GM12878 (cell line): ENCODE measurements around the gene DNAJC7. TPM values are rescaled to one million over a fixed set of nuclear protein-coding genes. Genes with fewer than 3 reads are reported as not detected.

Experiments used
- BACH1 ChIP-seq: fragments of 450-650 bp; IDR thresholded peaks from 2 replicates; pipeline ENCODE4 v1.6.1; 2017; ENCODE audit warnings: mild to moderate bottlenecking, borderline replicate concordance
- CREB1 ChIP-seq: IDR thresholded peaks from 2 replicates; pipeline ENCODE4 v1.6.1; 2012; ENCODE audit warnings: low read depth, mild to moderate bottlenecking, inconsistent platforms
- ETV6 ChIP-seq, 2 experiments: fragments of 450-650 bp in 1 of 2; IDR thresholded peaks in 1 of 2; conservative IDR thresholded peaks in 1 of 2; 2 replicates each; pipeline ENCODE4 v1.6.1; 2014; ENCODE audit warnings: antibody characterized with exemption in 1 of 2, borderline replicate concordance in 1 of 2, low read depth in 1 of 2, mild to moderate bottlenecking in 1 of 2, moderate library complexity in 1 of 2
- FOXM1 ChIP-seq: IDR thresholded peaks from 2 replicates; pipeline ENCODE4 v1.6.1; 2012; ENCODE audit warnings: low read depth, mild to moderate bottlenecking, inconsistent platforms, low read length, moderate library complexity
- GABPA ChIP-seq: IDR thresholded peaks from 2 replicates; pipeline ENCODE4 v1.6.1; 2014; ENCODE audit warnings: antibody characterized with exemption, low read depth, mild to moderate bottlenecking, inconsistent platforms
- KLF5 ChIP-seq: fragments of 450-650 bp; IDR thresholded peaks from 2 replicates; pipeline ENCODE4 v1.6.1; 2014; ENCODE audit warnings: mild to moderate bottlenecking; ENCODE audit not compliant: partially characterized antibody
- LARP7 ChIP-seq: fragments of 450-650 bp; IDR thresholded peaks from 2 replicates; pipeline ENCODE4 v1.6.1; 2017; ENCODE audit warnings: mild to moderate bottlenecking
- RB1 ChIP-seq: fragments of 450-650 bp; formaldehyde crosslinking; IDR thresholded peaks from 2 replicates; pipeline ENCODE4 v1.6.1; 2017; ENCODE audit warnings: mild to moderate bottlenecking, borderline replicate concordance
- RCOR1 ChIP-seq: conservative IDR thresholded peaks from 2 replicates; pipeline ENCODE4 v1.6.1; 2012; ENCODE audit warnings: low read depth, low read length, improper control_type of control experiment
- SP1 ChIP-seq: IDR thresholded peaks from one replicate; pipeline ENCODE4 v1.6.1; 2011; ENCODE audit warnings: low read depth, low read length
- SRF ChIP-seq, 2 experiments: IDR thresholded peaks; 2 replicates each; pipeline ENCODE4 v1.6.1; 2011; ENCODE audit warnings: low read depth in 2 of 2, low read length in 2 of 2, mild to moderate bottlenecking in 1 of 2, moderate library complexity in 1 of 2
- TBL1XR1 ChIP-seq: IDR thresholded peaks from 2 replicates; pipeline ENCODE4 v1.6.1; 2012; ENCODE audit warnings: low read depth, low read length, improper control_type of control experiment
- ZNF622 ChIP-seq: fragments of 450-650 bp; IDR thresholded peaks from 2 replicates; pipeline ENCODE4 v1.6.1; 2017; ENCODE audit warnings: mild to moderate bottlenecking, inconsistent platforms
- polyA plus RNA-seq, 11 experiments: library from polyadenylated mRNA; depleted of rRNA in 4 of 11; unstranded in 6 of 11; stranded (reverse) in 5 of 11; fragments of >200 nt; fragmentation: Nextera tagmentation in 4 of 11; fragmentation: Illumina TruSeq in 1 of 11; extraction: Ambion mirVana in 4 of 11; extraction: Trizol in 1 of 11; gene quantifications; 1 replicate in 1 of 11; 2 replicates in 10 of 11; pipeline versions ENCODE4 v1.2.1 to v1.2.3, GENCODE V29; 2011 to 2016; ENCODE audit warnings: inconsistent platforms in 2 of 11, missing spikeins in 2 of 11, low read depth in 1 of 11
- total RNA-seq, 4 experiments: library from RNA; depleted of rRNA in 3 of 4; stranded (reverse); fragments of >200 nt in 3 of 4; fragmentation: Illumina TruSeq in 1 of 4; extraction: Trizol in 1 of 4; gene quantifications; 2 replicates each; pipeline versions ENCODE4 v1.2.1 to v1.2.3, GENCODE V29; 2013 to 2021
- TF ChIP-seq, protein P1 (sequence below): fragments of 450-650 bp; IDR thresholded peaks from 2 replicates; pipeline ENCODE4 v1.6.1; 2017; ENCODE audit warnings: mild to moderate bottlenecking, moderate library complexity
- TF ChIP-seq, protein P2 (sequence below): fragments of 450-650 bp; IDR thresholded peaks from 2 replicates; pipeline ENCODE4 v1.6.1; 2018; ENCODE audit warnings: mild to moderate bottlenecking, low read depth, moderate library complexity; ENCODE audit not compliant: partially characterized antibody
- TF ChIP-seq, protein P3 (sequence below): IDR thresholded peaks from 2 replicates; pipeline ENCODE4 v1.6.1; 2012; ENCODE audit warnings: low read depth, low read length, improper control_type of control experiment
- TF ChIP-seq, protein P4 (sequence below): fragments of 450-650 bp; IDR thresholded peaks from 2 replicates; pipeline ENCODE4 v1.6.1; 2017; ENCODE audit warnings: low read depth, mild to moderate bottlenecking, moderate library complexity

Gene DNAJC7
- total and polyA plus RNA-seq, 10 of the 15 experiments (the other 5 are each of a cell fraction or from before 2014, with no cell fraction given), result 60.1 to 173 (median 94.9) TPM

DNA sequence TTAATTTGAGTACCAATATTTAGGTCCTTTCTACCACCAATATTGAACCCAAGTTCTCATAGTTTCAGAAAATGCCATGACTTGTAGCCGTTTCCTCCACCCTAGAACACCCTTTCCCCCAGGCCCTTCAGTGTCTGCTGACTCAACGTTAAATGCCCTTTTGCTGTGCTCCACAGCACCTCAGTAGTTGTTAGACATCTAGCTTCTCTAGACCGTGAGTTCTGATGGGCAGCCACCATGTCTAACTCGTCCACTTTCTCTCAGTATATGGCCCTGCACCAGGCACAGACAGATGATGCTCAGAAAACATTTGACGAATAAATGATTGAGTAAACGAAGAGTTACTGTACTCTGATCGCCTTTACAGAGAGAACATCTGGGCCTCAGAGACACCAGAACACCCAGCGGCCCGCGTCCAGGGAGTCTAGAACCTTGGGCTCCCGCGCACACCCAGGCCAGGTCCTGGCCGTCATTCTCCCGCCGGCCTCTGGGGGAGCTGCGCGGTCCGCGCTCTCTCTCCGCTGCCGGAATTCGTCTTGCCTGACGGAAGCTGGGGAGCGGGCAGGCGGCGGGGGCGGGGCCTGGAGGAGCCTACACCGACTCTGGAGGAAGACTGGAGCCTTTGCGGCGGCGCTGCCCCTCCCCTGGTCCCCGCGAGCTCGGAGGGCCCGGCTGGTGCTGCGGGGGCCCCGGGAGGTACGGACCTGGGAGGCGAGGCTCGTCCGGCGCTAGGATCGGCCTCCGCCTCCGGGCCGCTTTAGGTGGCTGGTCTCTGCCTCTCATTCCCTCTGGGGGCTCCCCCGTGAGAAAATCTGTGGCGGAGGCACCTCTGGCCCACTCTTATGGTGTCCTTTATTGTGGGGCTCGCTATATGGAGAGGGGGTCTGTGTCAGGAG is 2.5 kb upstream of the DNAJC7 start, which contains the start of gene NKIRAS2 (continued):
- TF ChIP-seq, protein P1, sequence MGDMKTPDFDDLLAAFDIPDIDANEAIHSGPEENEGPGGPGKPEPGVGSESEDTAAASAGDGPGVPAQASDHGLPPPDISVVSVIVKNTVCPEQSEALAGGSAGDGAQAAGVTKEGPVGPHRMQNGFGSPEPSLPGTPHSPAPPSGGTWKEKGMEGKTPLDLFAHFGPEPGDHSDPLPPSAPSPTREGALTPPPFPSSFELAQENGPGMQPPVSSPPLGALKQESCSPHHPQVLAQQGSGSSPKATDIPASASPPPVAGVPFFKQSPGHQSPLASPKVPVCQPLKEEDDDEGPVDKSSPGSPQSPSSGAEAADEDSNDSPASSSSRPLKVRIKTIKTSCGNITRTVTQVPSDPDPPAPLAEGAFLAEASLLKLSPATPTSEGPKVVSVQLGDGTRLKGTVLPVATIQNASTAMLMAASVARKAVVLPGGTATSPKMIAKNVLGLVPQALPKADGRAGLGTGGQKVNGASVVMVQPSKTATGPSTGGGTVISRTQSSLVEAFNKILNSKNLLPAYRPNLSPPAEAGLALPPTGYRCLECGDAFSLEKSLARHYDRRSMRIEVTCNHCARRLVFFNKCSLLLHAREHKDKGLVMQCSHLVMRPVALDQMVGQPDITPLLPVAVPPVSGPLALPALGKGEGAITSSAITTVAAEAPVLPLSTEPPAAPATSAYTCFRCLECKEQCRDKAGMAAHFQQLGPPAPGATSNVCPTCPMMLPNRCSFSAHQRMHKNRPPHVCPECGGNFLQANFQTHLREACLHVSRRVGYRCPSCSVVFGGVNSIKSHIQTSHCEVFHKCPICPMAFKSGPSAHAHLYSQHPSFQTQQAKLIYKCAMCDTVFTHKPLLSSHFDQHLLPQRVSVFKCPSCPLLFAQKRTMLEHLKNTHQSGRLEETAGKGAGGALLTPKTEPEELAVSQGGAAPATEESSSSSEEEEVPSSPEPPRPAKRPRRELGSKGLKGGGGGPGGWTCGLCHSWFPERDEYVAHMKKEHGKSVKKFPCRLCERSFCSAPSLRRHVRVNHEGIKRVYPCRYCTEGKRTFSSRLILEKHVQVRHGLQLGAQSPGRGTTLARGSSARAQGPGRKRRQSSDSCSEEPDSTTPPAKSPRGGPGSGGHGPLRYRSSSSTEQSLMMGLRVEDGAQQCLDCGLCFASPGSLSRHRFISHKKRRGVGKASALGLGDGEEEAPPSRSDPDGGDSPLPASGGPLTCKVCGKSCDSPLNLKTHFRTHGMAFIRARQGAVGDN, result no peak
- TF ChIP-seq TBL1XR1 (0 out of 2 replicates have a peak, but pooled peaks have one; percentile 48), GABPA (peak; percentile 93), KLF5 (no peak), RCOR1 (0 out of 2 replicates have a peak, but pooled peaks have one; percentile 20), SRF (IDR thresholded peaks at IDR 0.05; ENCODE audit: low read depth in 2 of 2, low read length in 2 of 2) (0 out of 4 replicates have a peak, but pooled peaks of 1 of the 2 experiments have one; percentile 61), ETV6 (conservative IDR thresholded peaks at IDR 0.05 in 1 of 2, IDR thresholded peaks at IDR 0.05 in 1 of 2; ENCODE audit: borderline replicate concordance in 1 of 2, low read depth in 1 of 2) (no peak), FOXM1 (no peak), LARP7 (peak; percentile 77), SP1 (peak; percentile 28), ZNF622 (no peak), RB1 (peak; percentile 96), BACH1 (peak; percentile 60; the same call in 1 of the 2 replicates), CREB1 (peak; percentile 65)
- TF ChIP-seq, protein P2, sequence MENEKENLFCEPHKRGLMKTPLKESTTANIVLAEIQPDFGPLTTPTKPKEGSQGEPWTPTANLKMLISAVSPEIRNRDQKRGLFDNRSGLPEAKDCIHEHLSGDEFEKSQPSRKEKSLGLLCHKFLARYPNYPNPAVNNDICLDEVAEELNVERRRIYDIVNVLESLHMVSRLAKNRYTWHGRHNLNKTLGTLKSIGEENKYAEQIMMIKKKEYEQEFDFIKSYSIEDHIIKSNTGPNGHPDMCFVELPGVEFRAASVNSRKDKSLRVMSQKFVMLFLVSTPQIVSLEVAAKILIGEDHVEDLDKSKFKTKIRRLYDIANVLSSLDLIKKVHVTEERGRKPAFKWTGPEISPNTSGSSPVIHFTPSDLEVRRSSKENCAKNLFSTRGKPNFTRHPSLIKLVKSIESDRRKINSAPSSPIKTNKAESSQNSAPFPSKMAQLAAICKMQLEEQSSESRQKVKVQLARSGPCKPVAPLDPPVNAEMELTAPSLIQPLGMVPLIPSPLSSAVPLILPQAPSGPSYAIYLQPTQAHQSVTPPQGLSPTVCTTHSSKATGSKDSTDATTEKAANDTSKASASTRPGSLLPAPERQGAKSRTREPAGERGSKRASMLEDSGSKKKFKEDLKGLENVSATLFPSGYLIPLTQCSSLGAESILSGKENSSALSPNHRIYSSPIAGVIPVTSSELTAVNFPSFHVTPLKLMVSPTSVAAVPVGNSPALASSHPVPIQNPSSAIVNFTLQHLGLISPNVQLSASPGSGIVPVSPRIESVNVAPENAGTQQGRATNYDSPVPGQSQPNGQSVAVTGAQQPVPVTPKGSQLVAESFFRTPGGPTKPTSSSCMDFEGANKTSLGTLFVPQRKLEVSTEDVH, result peak; percentile 44
- TF ChIP-seq, protein P3, sequence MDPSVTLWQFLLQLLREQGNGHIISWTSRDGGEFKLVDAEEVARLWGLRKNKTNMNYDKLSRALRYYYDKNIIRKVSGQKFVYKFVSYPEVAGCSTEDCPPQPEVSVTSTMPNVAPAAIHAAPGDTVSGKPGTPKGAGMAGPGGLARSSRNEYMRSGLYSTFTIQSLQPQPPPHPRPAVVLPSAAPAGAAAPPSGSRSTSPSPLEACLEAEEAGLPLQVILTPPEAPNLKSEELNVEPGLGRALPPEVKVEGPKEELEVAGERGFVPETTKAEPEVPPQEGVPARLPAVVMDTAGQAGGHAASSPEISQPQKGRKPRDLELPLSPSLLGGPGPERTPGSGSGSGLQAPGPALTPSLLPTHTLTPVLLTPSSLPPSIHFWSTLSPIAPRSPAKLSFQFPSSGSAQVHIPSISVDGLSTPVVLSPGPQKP, result peak; percentile 35; the same call in 1 of the 2 replicates
- TF ChIP-seq, protein P4, sequence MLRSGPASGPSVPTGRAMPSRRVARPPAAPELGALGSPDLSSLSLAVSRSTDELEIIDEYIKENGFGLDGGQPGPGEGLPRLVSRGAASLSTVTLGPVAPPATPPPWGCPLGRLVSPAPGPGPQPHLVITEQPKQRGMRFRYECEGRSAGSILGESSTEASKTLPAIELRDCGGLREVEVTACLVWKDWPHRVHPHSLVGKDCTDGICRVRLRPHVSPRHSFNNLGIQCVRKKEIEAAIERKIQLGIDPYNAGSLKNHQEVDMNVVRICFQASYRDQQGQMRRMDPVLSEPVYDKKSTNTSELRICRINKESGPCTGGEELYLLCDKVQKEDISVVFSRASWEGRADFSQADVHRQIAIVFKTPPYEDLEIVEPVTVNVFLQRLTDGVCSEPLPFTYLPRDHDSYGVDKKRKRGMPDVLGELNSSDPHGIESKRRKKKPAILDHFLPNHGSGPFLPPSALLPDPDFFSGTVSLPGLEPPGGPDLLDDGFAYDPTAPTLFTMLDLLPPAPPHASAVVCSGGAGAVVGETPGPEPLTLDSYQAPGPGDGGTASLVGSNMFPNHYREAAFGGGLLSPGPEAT, result peak; percentile 59; the same call in 1 of the 2 replicates
